Measurements from ENCODE around the gene TUBA4A. TPM values are rescaled to one million over a fixed set of nuclear protein-coding genes. Genes with fewer than 3 reads are reported as not detected.

The TUBA4A gene
- total and polyA plus RNA-seq, 9 of the 15 experiments (the other 6 are each of a cell fraction or from before 2014, with no cell fraction given): 25.1 to 174 (median 42.4) TPM

- TF ChIP-seq RFX7 (CRISPR knock-in tag; IDR thresholded peaks at IDR 0.05) (no peak), ZNF609 (CRISPR knock-in tag; IDR thresholded peaks at IDR 0.05; ENCODE audit: borderline replicate concordance) (no peak), ZNF740 (CRISPR knock-in tag; IDR thresholded peaks at IDR 0.05) (no peak), ZNF740 (tag; IDR thresholded peaks at IDR 0.05) (no peak), PHB (CRISPR knock-in tag; IDR thresholded peaks at IDR 0.05) (no peak), ZNF507 (tag; conservative IDR thresholded peaks at IDR 0.05) (no peak)
Measured at GRCh38 chr2:219268294-219268693, 14.6 kb upstream of the TUBA4A start (continued).
